Measurements from ENCODE around the gene SRRM5.

DNA sequence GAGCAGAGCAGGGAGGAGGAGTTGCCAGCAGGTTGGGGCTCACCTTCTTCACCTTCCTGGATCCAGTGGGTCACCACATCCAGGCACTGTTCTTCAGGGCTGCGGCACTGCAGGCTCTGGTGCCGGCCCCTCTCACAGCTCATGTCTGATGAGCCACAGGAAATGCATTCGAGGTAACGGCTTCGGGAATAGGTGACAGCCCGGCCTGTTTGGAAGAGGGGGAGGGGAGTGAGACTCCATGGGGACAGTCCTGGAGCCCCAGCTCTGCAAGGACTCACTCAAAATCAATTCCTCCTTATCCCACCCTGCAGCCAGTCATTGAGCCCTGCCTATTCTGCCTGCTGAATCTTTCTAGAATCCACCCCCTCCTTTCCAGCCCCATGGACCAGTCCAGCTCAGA, 44.5 kb downstream of the SRRM5 start:
- TF ChIP-seq FOXM1 (IDR thresholded peaks at IDR 0.05; ENCODE audit: borderline replicate concordance): no peak
- no peak for TF ChIP-seq LEF1 (IDR thresholded peaks at IDR 0.05; ENCODE audit: borderline replicate concordance)
- no peak for TF ChIP-seq NFRKB (IDR thresholded peaks at IDR 0.05)
- TF ChIP-seq SUZ12 (IDR thresholded peaks at IDR 0.05): no peak
- TF ChIP-seq TARDBP (IDR thresholded peaks at IDR 0.05): no peak
- no peak for TF ChIP-seq ARNT (IDR thresholded peaks at IDR 0.05)
- no peak for TF ChIP-seq FOXA1 (IDR thresholded peaks at IDR 0.05)
